ENCODE results near the gene STRN4.

STRN4 gene

DNA sequence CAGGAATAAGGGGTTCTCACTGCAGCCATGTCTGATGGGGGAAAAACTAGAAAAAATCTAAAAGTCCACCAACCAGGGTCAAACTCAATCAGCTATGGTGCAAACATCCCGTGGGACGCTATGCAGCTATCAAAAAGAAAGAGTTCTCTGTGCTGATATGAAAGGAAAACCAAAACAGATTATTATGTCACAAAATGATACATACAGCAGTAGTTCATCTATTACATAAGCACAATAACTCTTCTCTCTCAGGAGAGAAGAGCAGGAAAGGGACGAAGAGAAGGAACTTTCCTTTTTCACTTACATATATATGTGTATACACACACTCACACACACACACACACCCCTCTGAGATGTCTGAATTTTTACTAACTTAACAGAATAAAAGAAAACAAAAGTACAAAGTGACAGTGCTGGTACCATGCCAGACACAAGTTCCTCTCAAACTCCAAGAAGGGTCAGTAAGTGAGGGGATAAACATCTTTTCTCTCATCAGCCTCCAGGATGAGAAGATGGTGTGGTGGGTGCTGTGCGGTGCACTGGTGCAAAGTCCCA lies 3.2 kb downstream of the STRN4 start:
- no peak for DNase-seq

DNA sequence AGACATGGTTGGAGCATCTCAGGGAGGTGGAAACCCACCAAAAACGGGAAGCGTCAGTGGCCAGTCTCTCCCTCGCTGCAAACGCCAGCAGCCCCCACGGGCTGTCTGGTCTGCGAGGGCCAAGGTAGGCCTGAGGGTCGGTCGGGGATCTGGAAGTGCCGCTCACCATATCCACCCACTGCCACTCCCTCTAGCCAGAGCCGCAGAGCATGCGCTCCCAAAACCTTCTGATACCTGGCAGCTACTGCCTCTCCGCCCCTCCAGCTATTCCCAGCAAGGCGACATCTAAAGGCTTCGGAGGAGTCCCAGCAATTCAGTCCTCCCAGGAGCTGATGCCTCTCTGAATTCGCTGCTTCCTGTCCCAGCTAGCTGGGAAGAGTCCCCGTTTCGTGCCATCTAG lies 4.8 kb downstream of the STRN4 start:
- DNase-seq = no peak

DNA sequence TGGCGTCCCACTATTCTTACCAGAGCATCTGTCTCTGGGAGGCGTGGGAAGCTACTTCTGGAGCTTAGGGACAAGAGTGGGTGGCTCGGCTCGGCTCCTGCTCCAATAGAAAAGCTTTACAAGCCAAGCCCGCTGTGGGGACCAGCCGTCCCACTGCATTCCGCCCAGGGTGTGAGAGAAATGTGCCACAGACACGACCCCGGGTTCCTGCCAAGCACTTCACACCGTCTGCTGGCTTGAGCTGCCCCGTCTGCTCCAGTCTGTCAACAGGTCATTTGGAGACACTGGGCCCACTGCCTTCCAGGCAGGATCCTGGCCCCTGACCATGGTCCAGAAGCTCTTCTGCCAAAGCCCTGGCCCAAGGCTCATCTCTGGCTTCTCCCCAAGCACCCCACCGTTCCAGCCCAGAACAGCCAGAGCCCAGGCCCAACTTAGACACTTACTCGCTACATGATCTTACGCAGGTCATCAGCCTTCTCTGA lies 6.9 kb downstream of the STRN4 start:
- no peak for DNase-seq

DNA sequence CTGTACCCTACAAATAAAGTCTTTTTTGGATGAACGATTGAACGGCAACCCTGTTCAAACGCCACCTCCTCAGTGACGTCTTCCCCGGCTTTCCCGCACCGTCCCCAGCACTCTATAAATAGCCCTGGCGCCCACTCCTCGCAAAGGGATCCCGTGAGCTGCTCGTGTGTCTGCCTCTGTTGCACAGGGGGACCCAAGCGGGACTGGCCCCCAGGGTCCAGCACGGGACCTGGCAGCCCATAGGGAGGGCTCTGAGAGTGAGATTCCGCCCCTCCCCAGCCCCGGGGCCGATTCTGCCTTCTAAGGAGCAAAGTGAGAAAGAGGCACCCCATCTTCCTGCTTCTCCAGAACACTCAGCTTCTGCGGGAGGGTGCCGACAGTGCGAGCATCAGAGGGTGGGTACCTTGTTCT lies 8.5 kb downstream of the STRN4 start:
- DNase-seq = no peak

DNA sequence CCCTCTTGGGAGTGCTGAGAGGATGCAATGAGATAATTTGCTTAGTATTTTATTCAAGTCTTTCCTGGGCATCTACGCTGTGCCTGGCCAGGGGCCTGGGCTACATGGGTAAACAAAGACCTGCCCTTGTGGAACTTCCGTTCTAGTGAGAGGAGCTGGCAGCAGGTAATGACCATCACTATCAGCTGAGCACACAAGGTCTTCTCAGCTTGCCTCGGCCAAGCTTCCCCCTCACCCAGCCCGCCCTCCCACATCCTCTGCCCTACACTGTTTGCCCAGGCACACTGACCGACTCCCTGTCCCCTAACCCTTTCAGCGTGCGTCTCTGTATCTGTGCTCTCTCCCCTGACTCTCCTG lies 9.0 kb downstream of the STRN4 start:
- DNase-seq = no peak

DNA sequence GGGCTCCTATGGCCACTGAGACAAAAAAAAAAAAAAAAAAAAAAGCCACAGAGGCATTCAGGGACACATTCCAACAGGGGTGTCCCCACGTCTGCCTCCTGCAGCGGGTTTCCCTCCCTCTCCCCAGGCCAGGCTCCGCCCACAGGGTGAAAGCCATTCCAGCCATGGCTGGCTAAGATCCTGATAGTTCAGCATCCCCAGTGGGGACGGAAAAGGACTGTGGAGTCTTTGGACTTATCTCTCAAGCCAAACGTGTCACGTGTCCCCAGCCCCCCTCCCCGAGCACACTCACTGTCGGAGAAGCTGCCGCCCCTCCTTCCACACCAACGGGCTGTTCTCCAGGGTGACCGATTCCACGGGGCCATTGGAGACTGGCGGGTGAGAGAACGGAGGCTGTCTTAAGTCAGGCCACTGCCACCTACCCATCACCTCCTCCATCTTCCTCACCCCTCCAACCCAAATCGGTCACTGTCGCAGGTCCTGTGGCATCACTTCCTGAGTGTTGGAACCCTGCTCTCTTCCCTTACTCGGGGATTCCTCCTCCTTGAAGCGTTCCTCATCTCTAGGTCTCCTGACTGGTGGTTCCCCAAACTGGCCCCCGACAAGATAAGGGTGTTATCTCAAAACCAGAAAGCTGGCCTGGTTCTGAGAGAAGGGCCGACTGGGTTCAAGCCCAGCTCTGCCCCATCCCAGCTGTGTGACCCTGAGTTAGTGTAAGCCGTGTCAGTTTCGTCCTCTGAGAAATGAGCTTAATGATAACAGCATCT lies 9.5 kb downstream of the STRN4 start:
- no peak for DNase-seq

DNA sequence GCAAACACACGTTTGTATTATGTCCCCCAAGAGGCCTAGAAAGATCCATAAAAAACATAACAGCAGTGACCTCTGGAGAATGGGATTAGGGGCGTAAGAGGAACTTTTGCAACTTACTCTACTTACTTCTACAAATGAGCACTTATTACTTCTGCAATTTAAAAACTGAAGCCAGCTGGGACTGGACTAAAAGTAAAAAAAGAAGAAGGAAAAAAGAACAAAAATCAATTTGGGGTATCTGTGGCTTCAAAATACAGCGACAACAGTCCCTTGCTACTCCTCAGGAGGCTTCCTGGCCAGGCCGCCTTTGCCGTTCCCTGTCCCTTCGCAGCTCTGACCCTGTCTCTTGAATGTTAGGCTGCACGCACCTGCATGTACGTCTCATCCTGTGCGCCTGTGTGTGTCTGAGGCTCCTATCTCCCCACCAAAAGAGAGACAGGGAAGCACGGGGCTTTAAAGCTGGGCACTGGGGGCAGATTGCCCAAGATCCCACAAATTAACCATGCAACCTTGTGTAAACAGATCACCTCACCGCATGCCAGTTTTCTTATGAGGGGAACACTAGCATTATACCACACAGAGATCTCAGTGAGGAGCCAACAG lies 12.5 kb downstream of the STRN4 start:
- DNase-seq = no peak

DNA sequence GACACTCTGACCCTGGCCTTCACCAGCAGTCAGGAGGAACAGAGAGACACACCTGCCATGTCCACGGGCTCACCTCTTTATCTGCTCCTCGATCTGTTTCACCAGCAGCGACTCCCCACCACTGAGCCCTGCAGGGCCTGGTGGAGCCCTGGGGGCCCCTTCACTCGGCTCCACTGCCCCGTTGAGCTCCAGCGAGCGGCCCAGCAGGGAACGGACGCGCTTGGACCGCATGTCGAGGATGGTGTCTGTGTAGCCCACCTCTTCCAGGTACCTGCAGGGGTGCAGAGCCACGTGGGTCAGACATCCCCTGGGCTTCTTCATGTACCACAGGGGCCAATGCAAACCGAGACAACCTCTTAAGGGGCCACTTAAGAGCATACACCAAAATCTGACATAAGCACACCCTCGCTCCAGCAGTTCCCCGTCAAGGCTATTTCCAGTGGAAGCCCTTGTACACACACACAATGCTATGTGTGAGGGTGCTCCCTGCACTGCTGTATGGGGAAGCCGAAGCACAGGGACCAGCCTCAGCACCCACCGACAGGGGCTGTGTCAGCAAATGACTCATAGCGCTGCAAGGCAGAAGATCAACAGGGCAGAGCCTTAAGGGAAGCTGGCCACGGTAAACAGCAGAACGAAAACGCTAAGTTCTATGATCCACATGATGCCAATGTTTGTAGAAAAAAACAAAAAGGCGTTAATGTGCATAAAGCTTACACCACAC lies 13.1 kb downstream of the STRN4 start:
- DNase-seq = no peak

DNA sequence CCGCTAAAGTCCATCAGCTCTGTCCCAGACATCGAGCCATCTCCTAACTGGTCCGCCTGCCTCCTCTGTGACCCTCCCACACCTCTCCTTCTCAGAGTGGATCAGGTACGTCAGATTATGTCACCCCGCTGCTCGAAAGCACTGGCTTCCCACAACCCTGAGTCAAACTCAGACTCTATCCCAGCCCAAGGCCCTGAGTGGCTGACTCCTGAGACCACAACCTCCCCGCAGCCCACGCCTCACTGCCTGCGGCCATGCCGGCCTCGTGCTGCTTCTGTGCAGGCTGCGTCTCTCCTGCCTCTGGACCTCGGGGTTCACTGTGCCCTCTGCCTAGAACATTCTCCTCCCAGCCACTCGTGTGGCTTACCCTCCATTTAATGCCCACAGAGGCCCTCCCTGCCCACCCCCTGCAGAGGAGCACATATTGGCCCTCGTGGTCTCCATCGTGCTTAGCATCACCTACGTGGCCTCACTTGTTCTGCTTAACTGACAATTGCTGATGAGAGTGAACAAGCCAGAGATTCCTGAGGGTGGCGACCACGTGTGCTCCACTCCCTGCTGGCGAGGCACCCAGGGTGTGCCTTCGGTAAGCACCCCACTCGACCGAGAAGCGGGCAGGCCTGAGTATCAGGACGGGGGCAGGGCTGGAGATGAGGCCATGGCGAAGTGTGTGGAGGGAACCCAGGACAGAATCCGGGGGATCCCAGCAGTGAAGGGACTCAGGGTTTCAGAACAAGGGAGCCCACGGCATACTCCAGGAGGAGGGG lies 13.9 kb downstream of the STRN4 start:
- DNase-seq = no peak

DNA sequence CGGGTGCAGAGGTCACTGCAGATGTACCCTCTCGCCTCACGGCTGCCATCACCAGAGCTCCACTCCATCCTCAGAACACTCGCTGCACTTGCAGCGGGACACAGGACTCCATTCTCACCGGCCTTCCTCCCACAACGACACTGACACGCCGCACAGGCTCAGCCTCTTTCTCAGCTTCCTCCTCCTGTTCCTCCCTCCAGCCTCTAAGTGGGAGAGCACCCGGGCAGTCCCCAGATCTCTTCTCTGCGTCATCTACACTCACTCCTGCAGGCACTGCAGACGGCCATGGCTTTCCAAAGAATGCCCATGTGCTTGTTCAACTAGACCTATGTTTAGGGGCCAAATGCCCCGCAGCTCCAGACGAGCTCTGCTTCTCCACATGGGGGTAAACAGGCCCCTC lies 14.7 kb downstream of the STRN4 start:
- DNase-seq = no peak

DNA sequence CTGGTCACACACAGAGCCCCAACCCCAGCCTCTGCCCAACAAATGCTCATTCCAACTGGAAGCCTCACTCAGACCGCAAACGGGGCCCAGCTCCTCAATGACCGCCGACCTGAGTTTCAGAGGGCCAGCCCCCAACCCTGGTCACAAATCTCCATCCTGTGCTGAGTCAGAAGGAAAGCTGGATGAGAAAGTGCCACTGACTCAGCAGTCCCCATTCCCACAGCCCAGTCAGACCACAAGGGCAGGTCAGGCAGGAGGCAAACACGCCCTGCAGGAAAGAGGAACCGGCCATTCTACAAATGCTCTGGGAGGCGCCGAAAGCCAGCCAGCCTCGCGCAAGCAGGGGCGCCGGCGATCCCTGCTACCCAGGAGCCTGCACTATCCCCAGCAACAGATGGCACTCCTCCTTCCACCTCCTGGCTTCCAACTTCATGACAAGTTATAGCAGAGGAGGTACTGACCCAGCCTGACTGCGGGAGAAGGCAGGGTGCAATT lies 15.2 kb downstream of the STRN4 start:
- DNase-seq = no peak

DNA sequence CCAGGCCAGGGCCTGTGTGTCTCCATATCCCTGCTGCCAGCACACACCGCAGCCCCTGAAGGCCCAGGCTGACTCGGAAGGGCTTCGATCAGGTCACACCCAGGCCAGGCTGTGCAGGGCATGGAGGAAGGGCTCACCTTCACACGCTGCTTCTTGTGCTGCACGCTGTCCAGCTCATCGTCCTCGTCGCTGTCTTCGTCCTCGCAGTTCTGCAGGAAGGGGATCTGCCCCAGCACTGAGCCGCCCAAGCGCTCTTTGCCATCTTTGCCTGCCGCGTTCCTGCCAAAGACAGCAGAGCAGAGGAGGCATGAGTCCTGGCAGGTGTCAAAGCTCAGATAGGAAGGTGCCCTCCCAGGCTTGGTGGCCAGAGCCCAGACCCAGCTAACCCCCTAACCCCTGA lies 15.7 kb downstream of the STRN4 start:
- no peak for DNase-seq

DNA sequence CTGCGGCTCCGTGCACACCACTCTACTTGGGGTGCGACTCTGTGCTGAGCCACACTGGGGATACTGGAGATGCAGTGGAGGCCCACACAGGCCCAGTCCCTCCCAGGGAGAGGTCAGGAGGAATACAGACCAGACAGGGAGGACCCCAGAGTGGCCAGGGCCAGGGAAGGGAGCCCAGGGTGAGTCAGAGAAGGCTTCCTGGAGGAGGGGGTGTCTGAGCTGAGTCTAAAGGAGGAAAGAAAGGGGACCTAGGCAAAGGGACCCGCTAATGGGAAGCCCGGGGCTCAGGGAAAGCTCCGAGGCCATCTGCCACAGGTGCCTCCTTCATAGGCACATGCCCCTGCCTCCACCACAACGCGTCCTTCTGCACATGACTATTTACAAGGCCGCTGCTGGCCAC lies 16.1 kb downstream of the STRN4 start:
- DNase-seq = no peak

DNA sequence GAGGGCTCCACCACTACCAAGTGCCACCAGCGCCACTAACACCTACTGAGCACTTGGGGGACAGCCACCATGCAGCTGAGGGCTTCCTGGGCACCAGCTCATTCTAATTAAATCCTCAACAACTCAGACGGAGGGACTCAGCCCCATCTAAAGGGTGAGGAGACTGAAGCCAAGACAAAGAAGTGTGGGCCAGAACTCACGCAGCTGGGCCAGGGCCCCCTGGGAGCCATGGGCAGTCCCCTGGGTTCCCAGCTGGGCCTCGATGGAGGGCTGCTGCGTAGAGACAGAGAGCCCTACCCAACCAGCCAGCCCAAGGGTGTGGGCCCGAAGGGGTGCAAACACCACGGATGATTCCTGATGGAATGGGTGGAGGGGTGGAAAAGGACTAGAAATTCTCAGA lies 16.6 kb downstream of the STRN4 start:
- DNase-seq = no peak

DNA sequence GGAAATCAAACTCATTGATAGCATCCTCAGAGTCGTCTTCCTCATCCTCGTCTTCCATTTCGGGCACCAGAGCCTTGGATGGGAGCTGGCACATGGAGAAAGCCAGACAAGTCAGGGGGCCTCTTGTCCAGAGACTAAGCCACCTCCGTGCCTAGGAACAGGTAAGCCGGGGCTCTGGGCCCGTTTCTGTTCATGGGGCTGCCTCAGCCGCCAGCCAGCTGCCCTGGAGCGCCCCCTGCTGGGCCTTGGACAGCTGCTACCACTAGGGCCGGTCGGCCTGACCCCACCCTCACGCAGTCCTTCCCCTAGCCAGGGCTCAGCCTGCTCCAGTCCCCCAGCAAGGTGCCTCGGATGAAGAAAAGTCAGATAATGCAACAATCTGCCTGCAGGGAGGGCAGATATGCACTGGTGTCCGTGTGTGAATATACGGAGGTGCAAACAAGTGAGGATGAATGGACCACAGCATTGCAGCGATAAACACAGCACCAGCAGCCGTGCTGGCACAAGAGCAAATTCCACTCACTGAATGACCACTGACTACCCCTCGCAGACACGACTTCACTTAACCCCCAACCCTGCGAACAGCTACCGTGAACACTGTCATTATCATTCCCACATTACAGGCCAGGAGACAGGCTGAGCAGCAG lies 17.4 kb downstream of the STRN4 start:
- DNase-seq = peak; percentile 93

DNA sequence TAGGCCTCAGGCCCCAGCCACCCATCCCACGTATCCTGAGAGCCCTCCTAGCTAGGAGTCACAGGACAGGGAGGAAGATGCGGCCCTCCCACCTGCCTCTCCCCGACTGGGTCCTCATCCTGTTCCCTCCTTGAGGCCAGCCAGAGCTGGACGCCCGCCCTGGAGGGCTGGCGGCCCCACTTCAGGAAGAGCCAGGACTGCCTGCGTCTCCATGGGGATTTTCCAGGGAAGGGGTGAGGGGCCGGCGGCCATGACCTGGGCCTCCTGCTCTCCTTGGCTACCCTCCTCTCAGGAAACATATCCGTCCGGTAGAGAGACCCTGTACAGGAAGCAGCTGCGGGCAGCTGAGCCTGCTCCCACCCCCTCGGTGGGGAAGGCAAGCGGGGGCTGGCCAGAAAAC lies 18.0 kb downstream of the STRN4 start:
- DNase-seq = no peak

DNA sequence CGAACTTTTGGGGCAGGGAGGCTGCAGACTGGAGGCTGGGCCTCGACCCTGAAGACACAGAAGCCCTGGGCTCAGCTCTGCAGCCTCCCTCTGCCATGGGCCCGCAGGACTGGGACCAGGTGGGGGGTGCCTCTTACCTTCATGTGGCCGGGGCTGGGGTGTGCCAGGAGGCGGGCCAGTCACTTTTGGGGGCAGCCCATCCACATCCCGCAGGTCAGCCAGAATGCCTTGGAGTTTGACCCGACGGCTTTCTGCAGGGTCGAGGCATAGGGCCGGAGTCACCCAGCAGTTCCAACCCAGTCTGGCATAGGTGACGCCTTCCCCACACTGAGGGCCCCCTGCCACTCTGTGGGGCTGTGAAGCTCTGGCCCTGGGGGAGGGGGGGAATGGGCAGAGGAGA lies 18.5 kb downstream of the STRN4 start:
- no peak for DNase-seq

DNA sequence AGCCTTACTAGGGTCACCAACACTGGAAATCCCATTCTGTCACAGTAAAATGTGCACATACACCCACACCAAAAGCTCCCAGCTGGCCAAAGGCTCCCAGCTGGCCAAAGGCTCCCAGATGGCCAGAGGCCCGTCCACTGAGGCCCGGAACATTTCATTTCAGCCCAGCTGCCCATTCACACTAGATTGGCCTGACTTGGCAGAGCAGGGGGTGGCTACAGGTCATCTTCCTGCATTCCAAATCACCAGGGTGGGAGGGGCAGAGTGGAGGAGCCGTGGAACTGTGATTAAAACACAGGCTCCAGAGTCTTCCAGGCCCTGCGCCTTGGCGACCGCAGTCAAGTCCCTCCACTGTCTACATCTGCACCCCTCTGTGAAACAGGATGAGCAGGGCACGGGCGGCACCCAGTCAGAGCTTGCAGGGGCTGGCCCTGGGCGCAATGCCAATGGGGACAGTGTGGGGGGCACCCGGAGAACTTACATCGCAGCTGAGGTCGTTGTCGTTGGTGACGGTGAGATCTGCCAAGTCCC lies 19.2 kb downstream of the STRN4 start:
- DNase-seq = no peak

DNA sequence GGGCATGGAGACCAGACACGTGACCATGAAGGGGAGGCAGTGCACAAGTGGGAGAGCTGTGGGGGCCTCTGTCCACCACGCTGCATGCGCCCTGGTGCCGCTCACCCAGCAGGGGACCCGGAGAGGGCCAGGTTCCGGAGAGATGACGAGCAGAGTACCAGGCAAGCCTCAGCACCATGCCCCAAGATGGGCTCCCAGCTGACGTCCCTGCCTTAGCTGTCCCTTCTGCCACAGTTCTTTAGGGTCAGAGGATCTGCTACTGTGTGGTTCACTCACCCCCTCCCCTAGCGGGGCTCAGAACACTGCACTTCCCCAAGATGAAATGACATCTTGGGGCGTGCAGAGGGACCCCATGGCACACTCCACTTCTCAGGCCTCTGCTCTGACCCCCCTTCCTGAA lies 19.7 kb downstream of the STRN4 start:
- no peak for DNase-seq

DNA sequence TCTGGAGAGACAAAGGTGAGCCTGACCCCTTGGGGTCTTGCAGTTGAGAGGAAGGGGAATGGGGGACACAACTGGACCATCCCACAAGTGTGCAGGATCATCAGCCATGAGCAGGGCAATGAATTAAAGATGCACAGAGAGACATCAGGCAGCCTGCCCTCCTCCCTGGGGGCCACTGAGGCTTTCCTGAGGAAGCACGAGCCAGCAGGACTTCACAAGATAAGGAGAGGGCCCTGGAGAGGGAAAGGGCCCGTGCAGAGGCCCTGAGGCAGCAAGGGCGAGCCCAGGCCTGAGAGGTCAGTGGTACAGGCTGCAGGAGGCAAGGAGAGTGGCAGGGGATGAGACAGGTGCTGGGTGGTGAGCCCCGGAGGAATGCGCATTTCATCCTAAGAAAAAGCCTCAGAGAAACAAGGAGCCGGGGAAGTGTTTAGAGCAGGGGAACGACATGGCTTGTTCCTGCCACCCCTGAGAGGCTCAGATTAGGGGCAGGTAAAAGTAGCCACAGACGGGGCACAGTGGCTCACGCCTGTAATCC lies 20.3 kb downstream of the STRN4 start:
- no peak for DNase-seq

DNA sequence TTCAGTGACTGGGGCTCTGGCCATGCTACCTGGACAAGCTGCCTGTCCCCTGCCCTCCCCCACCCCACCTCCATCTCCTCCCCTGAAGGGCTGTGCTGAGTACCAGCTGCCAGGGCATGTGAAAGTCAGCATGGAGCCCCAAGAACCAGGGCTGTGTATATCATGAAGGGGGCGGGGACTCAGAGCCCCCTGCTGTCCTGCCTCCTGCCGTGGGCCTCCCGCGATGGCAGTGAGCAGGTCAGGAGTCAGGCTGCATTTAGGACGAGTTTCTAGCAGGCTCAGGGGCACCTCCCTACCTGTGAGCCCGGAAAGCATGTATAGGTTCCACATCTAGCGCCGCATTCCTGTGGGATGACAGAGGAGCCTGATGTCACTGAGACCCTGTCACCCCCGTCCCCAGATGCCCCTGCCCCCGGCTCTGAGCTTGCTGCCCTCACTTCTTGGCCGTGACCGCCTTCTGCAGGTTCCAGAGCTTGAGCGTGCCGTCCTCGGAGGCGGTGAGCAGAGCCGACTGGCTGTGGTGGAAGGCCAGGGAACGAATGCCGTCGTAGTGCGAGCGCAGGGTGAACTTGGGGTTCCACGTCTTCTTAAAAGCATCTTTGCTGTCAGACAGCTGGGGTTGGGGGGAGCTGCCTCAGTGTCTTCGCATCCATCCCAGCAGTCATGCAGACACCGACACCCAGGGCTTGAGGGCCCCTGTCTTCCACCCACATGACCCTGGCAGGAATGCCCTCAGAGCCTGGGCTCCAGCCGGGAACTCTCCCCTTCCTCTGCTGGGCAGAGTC lies 21.0 kb downstream of the STRN4 start:
- DNase-seq = no peak
